K562 (cell line): ENCODE measurements around the gene GABBR1. TPM values are rescaled to one million over a fixed set of nuclear protein-coding genes. Genes with fewer than 3 reads are reported as not detected.
A peak's percentile ranks its signal among the peaks of the same experiment; 100 is the strongest.

Experiments
- ATAC-seq: fragments of 200-7000 bp; cut with Tn5 transposase; 3 replicates; pipeline ENCODE4 v1.9.1; 2020; ENCODE audit warnings: moderate library complexity
- BruUV-seq: library from RNA; stranded (reverse); fragments of 400-500 nt; replicated peaks from 2 replicates; lab custom pipeline; 2021; lab: Mats Ljungman, UMichigan
- CTCF ChIA-PET: fragments of 300-600 bp; formaldehyde crosslinking; extraction: SDS; loops from one replicate; lab custom pipeline; 2021; ENCODE audit warnings: low intra/inter-chr PET ratio; lab: Yijun Ruan, JAX
- POLR2A ChIA-PET: fragments of 300-600, 350-650 bp; sonication (Branson Sonifier 250); formaldehyde crosslinking; extraction: SDS; loops from one replicate; lab custom pipeline; 2021; ENCODE audit warnings: antibody characterized with exemption, inconsistent platforms; lab: Yijun Ruan, JAX
- DNase-seq, 4 experiments: peaks; one replicate each; pipeline versions ENCODE4 v3.0.0 to v3.0.0-alpha.2; 2011 to 2018; ENCODE audit warnings: low spot score in 3 of 4, mixed read lengths in 3 of 4; ENCODE audit errors: extremely low read depth in 1 of 4
- FAIRE-seq: peaks from 2 replicates; lab custom pipeline; 2011; peaks lifted over from hg19 to GRCh38; lab: Jason Lieb, UNC
- H2AFZ ChIP-seq: 2 replicates; pipeline ENCODE4 v1.6.0; 2011; ENCODE audit warnings: low read depth, low read length, control low read depth, inconsistent platforms
- H3K27ac ChIP-seq: fragments of 200-600 bp; 3 replicates; pipeline ENCODE4 v1.8.0; 2011; ENCODE audit warnings: low read depth, mild to moderate bottlenecking, control low read depth, inconsistent platforms, low read length, moderate library complexity, mixed read lengths; ENCODE audit errors: extremely low read depth
- H3K27me3 ChIP-seq, 2 experiments: fragments of 300-600 bp in 1 of 2; 2 replicates in 1 of 2; 3 replicates in 1 of 2; pipeline versions ENCODE4 v1.6.0 to v1.8.0; 2011; ENCODE audit warnings: inconsistent platforms in 2 of 2, low read length in 2 of 2, mild to moderate bottlenecking in 1 of 2, mixed read lengths in 1 of 2, moderate library complexity in 1 of 2; ENCODE audit not compliant: control insufficient read depth in 2 of 2, insufficient read depth in 2 of 2
- H3K36me3 ChIP-seq: fragments of 300-600 bp; 3 replicates; pipeline ENCODE4 v1.8.0; 2011; ENCODE audit warnings: mild to moderate bottlenecking, low read length, inconsistent platforms; ENCODE audit not compliant: control insufficient read depth, insufficient read depth
- H3K4me1 ChIP-seq, 2 experiments: fragments of 200-600 bp in 1 of 2; replicated peaks in 1 of 2; 2 replicates in 1 of 2; 3 replicates in 1 of 2; pipeline versions ENCODE4 v1.5.1 to v1.8.0; 2011; ENCODE audit warnings: inconsistent platforms in 2 of 2, low read length in 2 of 2, mild to moderate bottlenecking in 1 of 2, mixed read lengths in 1 of 2, moderate library complexity in 1 of 2; ENCODE audit not compliant: control insufficient read depth in 2 of 2, insufficient read depth in 2 of 2
- H3K4me2 ChIP-seq: 2 replicates; pipeline ENCODE4 v1.6.1; 2011; ENCODE audit warnings: low read length, control low read depth, inconsistent platforms, mixed read lengths; ENCODE audit not compliant: insufficient read depth
- H3K4me3 ChIP-seq: fragments of 200-600 bp; sonication (generic), shearing (Covaris generic); 2 replicates; pipeline ENCODE4 v1.5.1; 2016; ENCODE audit warnings: control low read depth, inconsistent platforms
- H3K79me2 ChIP-seq: fragments of 200-600 bp; 3 replicates; pipeline ENCODE4 v1.8.0; 2011; ENCODE audit warnings: low read length, inconsistent platforms; ENCODE audit not compliant: control insufficient read depth, insufficient read depth
- H3K9ac ChIP-seq, 2 experiments: 2 replicates each; pipeline versions ENCODE4 v1.6.0 to v1.6.1; 2011; ENCODE audit warnings: low read depth in 2 of 2, low read length in 2 of 2, control low read depth in 1 of 2, inconsistent platforms in 1 of 2, mild to moderate bottlenecking in 1 of 2, mixed read lengths in 1 of 2; ENCODE audit not compliant: insufficient read depth in 1 of 2
- H3K9me1 ChIP-seq: one replicate; pipeline ENCODE4 v1.6.0; 2011; ENCODE audit warnings: inconsistent platforms, mild to moderate bottlenecking, low read length, moderate library complexity; ENCODE audit not compliant: control insufficient read depth, insufficient read depth
- H3K9me3 ChIP-seq: replicated peaks from 2 replicates; pipeline ENCODE4 v1.5.1; 2011; ENCODE audit warnings: low read depth, low read length, inconsistent platforms; ENCODE audit not compliant: control insufficient read depth, insufficient read depth
- H4K20me1 ChIP-seq: replicated peaks from 2 replicates; pipeline ENCODE4 v1.6.1; 2011; ENCODE audit warnings: low read length, inconsistent platforms, mixed read lengths; ENCODE audit not compliant: control insufficient read depth, insufficient read depth
- ATF3 ChIP-seq, 2 experiments: fragments of 450-650 bp in 1 of 2; sonication (generic) in 1 of 2; formaldehyde crosslinking in 1 of 2; IDR thresholded peaks in 1 of 2; conservative IDR thresholded peaks in 1 of 2; 2 replicates each; pipeline versions ENCODE4 v1.6.1 to v1.8.1; 2016 to 2023; ENCODE audit warnings: mild to moderate bottlenecking in 2 of 2, moderate library complexity in 2 of 2, inconsistent platforms in 1 of 2, missing genetic modification reagents in 1 of 2
- ETV1 ChIP-seq: fragments of 450-650 bp; conservative IDR thresholded peaks from 2 replicates; pipeline ENCODE4 v1.6.1; 2016; ENCODE audit warnings: missing genetic modification characterization, control low read depth, low read depth, missing compliant biosample characterization
- FOXP1 ChIP-seq: sonication (generic); formaldehyde crosslinking; IDR thresholded peaks from 2 replicates; pipeline ENCODE4 v1.8.0; 2022; ENCODE audit warnings: mild to moderate bottlenecking, missing genetic modification reagents
- KDM1A ChIP-seq, 2 experiments: fragments of 450-650 bp; IDR thresholded peaks; 2 replicates each; pipeline ENCODE4 v1.6.1; 2016; ENCODE audit warnings: mild to moderate bottlenecking in 2 of 2
- L3MBTL2 ChIP-seq: fragments of 450-650 bp; IDR thresholded peaks from 2 replicates; pipeline ENCODE4 v1.6.1; 2016; ENCODE audit warnings: mild to moderate bottlenecking, moderate library complexity
- NBN ChIP-seq: fragments of 450-650 bp; IDR thresholded peaks from 2 replicates; pipeline ENCODE4 v1.6.1; 2016; ENCODE audit warnings: low read depth, mild to moderate bottlenecking
- RAD21 ChIP-seq, 2 experiments: fragments of 250-450 bp in 1 of 2; fragments of 450-650 bp in 1 of 2; sonication (Bioruptor Pico) in 1 of 2; formaldehyde crosslinking in 1 of 2; IDR thresholded peaks in 1 of 2; conservative IDR thresholded peaks in 1 of 2; 2 replicates each; pipeline versions ENCODE4 v1.4.0 to v1.8.0; 2020 to 2022; ENCODE audit warnings: mild to moderate bottlenecking in 2 of 2, moderate library complexity in 1 of 2
- SNRNP70 ChIP-seq: fragments of 200-400 bp; formaldehyde crosslinking; optimal IDR thresholded peaks from 2 replicates; pipeline ENCODE3; 2017; ENCODE audit warnings: low read depth, low read length
- SRSF9 ChIP-seq: fragments of 200-400 bp; formaldehyde crosslinking; IDR thresholded peaks from 2 replicates; pipeline ENCODE4 v1.6.1; 2017; ENCODE audit warnings: low read depth, low read length, borderline replicate concordance
- TAF9B ChIP-seq: fragments of 450-650 bp; IDR thresholded peaks from 2 replicates; pipeline ENCODE4 v1.6.1; 2018; ENCODE audit warnings: mild to moderate bottlenecking; ENCODE audit not compliant: partially characterized antibody
- VEZF1 ChIP-seq: fragments of 200-800 bp; sonication (Bioruptor generic); IDR thresholded peaks from 2 replicates; pipeline ENCODE4 v1.6.1; 2017; ENCODE audit warnings: missing genetic modification characterization, missing compliant biosample characterization
- ZBTB8A ChIP-seq: fragments of 450-650 bp; IDR thresholded peaks from 2 replicates; pipeline ENCODE4 v1.6.1; 2018; ENCODE audit warnings: mild to moderate bottlenecking, moderate library complexity; ENCODE audit not compliant: partially characterized antibody
- ZNF551 ChIP-seq: fragments of 250-450 bp; sonication (Bioruptor Pico); IDR thresholded peaks from 2 replicates; pipeline ENCODE4 v1.5.0; 2021; ENCODE audit warnings: mild to moderate bottlenecking, moderate library complexity
- ZNF717 ChIP-seq: fragments of 250-450 bp; sonication (Bioruptor Pico); IDR thresholded peaks from 2 replicates; pipeline ENCODE4 v1.5.0; 2021
- WGBS: fragments of 100-300 bp; shearing (Covaris generic); methylation state at CpG from one replicate; pipeline ENCODE4 v1.1.6; 2016; ENCODE audit warnings: low coverage, mixed read lengths; ENCODE audit not compliant: insufficient coverage; ENCODE audit errors: missing lambda C conversion rate; 5-methylcytosine and 5-hydroxymethylcytosine counted together
- in situ Hi-C: fragments of 300-500 bp; cut with MboI; formaldehyde crosslinking; loops from 4 replicates; pipeline ENCODE4 v1.15.0; 2018; ENCODE audit warnings: inconsistent platforms, mixed read lengths
- intact Hi-C: fragments of 100-400 bp; cut with micrococcal nuclease; formaldehyde crosslinking; loops from 2 replicates; pipeline ENCODE4 v1.14.2; 2022
- polyA plus RNA-seq, 8 experiments: library from polyadenylated mRNA; depleted of rRNA in 4 of 8; stranded (reverse) in 5 of 8; unstranded in 3 of 8; fragments of >200 nt; fragmentation: Nextera tagmentation in 2 of 8; fragmentation: Illumina TruSeq in 1 of 8; extraction: Ambion mirVana in 2 of 8; extraction: Trizol in 1 of 8; gene quantifications; 2 replicates each; pipeline versions ENCODE4 v1.2.1 to v1.2.3, GENCODE V29; 2011 to 2014; ENCODE audit warnings: inconsistent platforms in 1 of 8, missing spikeins in 1 of 8
- total RNA-seq, 7 experiments: library from RNA; depleted of rRNA in 6 of 7; stranded (reverse); fragments of >200 nt in 6 of 7; fragmentation: Illumina TruSeq in 2 of 7; extraction: Trizol in 2 of 7; gene quantifications; 2 replicates each; pipeline versions ENCODE4 v1.2.1 to v1.2.3, GENCODE V29; 2011 to 2021; ENCODE audit warnings: low replicate concordance in 1 of 7

The GABBR1 gene
- total and polyA plus RNA-seq, 9 of the 15 experiments (the other 6 are each of a cell fraction or from before 2014, with no cell fraction given) = 2.2 to 48.3 (median 20.8) TPM

- TF ChIP-seq SNRNP70 = no peak
These were observed 22.7 kb upstream of the GABBR1 start (continued) for GRCh38 chr6:29655658-29656057.

- 4% methylated on average over 8 of the region's 8 CpGs for WGBS
- Histone ChIP-seq H2AFZ (no peak overlapping the region), H3K9me1 (no peaks in the 10 kb centered on the region), H3K36me3 (no peaks in the 10 kb centered on the region), H3K27ac (no peak overlapping the region), H3K9ac (no peak overlapping the region), H3K9me3 (no peaks in the 10 kb centered on the region), H3K79me2 (no peaks in the 10 kb centered on the region), H3K27me3 (peaks cover 24 to 33% of the 10 kb centered on the region in 2 experiments), H4K20me1 (no peaks in the 10 kb centered on the region), H3K4me2 (no peak overlapping the region), H3K4me3 (no peak overlapping the region), H3K4me1 (peaks cover 0 to 3% of the 10 kb centered on the region in 2 experiments; a peak in 2 of 5 replicates)
- no TSS peak for BruUV-seq
- peak; percentile 57 for FAIRE-seq
- peak; percentile 77 to 85 (median 81) for DNase-seq
- ChIA-PET POLR2A (interaction anchor here (0.6 to 1.8 kb wide), 4 partner anchors 10 to 45 kb away, joined by 3 to 7 read pairs (median 4); no protein-coding TSS in a partner anchor), CTCF (interaction anchor here (0.6 to 1.7 kb wide), 4 partner anchors 99 to 816 kb away, joined by 3 to 6 read pairs (median 5); no protein-coding TSS in a partner anchor)
- intact Hi-C loops = loop anchor here (5.0 kb wide), 2 partner anchors 99 to 216 kb away; partner anchors contain the start of gene OR10C1
- peak; percentile 42; the same call in 2 of the 3 replicates for ATAC-seq
- in situ Hi-C loops = no loop called here
- TF ChIP-seq FOXP1 (CRISPR knock-in tag) (no peak), VEZF1 (CRISPR knock-in tag) (0 out of 2 replicates have a peak, but pooled peaks have one; percentile 28), ZNF551 (no peak), RAD21 (CRISPR knock-in tag; conservative IDR thresholded peaks at IDR 0.05 in 1 of 2, IDR thresholded peaks at IDR 0.05 in 1 of 2) (peak; percentile 41 to 62), L3MBTL2 (no peak), NBN (no peak), ETV1 (tag) (no peak), SRSF9 (no peak), ZNF717 (no peak), TAF9B (no peak), KDM1A (IDR thresholded peaks at IDR 0.05) (peak; percentile 71 to 72), ZBTB8A (no peak), ATF3 (IDR thresholded peaks at IDR 0.05) (no peak), ATF3 (CRISPR knock-in tag; conservative IDR thresholded peaks at IDR 0.05) (no peak)
These were observed 20.6 kb upstream of the GABBR1 start for GRCh38 chr6:29653452-29654038.
